ENCODE results near the gene FBLN2.

FBLN2 gene

DNA sequence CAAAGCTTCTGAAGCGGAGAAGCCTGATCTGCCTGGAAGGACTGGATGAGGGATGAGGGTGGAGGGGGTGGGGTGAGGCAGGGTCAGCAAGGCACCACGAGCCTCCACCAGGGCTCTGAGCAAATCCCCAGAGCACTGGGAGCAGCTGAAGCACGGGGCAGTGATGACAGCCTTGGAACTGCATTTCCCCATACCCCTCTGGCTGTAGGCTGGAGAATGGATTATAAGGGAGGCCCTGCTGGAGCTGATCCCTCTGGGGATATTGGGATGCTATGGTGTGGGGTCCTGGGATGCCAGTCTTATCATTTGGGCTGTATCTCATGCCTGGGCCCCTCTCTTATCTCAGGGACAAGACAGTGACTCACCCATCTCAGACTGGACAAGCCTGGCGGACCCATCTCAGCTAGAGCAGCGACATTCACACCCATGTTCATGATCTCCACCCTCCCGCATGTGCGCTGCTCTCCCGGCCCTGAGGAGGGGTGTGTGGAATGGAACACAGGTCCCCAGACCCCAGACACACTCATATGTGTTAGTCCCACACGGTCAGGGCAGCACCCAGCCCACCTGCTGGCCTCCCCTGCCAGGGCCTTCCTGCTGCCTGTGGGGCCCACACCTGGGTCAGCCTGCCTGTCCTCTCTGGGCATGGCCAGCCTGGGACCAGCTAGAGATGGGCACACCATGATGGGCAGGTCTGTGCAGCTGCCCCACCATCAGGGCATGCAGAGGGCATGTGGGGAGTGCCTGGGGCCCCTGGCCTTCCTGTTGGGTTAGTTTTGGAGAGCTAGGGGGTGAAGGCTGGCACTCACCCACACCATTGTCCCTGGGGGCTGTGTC lies 97.1 kb downstream of the FBLN2 start:
- H3K27me3 Mint-ChIP-seq (ENCODE audit: low read depth, poor library complexity) = peaks cover 27% of the 10 kb centered on the region
- no peaks in the 10 kb centered on the region for H3K36me3 Mint-ChIP-seq (ENCODE audit: low read depth)
- TF ChIP-seq CTCF (IDR thresholded peaks at IDR 0.05) = no peak
- H3K27ac Mint-ChIP-seq = no peak overlapping the region
- no peak overlapping the region for H3K4me3 Mint-ChIP-seq
- DNase-seq = no peak
- H3K4me1 Mint-ChIP-seq = peaks cover 37% of the 10 kb centered on the region
- no peaks in the 10 kb centered on the region for H3K9me3 Mint-ChIP-seq

GRCh38 chr3:13647298-13648059 lies 98.6 kb downstream of the FBLN2 start:
- DNase-seq = no peak
- no peaks in the 10 kb centered on the region for H3K9me3 Mint-ChIP-seq
- no peak overlapping the region for H3K27ac Mint-ChIP-seq
- no peak overlapping the region for H3K4me3 Mint-ChIP-seq
- H3K4me1 Mint-ChIP-seq = peaks cover 52% of the 10 kb centered on the region
- no peaks in the 10 kb centered on the region for H3K36me3 Mint-ChIP-seq (ENCODE audit: low read depth)
- TF ChIP-seq CTCF (IDR thresholded peaks at IDR 0.05) = no peak
- H3K27me3 Mint-ChIP-seq (ENCODE audit: low read depth, poor library complexity) = peaks cover 31% of the 10 kb centered on the region

- peaks cover 53% of the 10 kb centered on the region for H3K4me1 Mint-ChIP-seq
- H3K9me3 Mint-ChIP-seq = no peaks in the 10 kb centered on the region
- DNase-seq = peak; percentile 95
- peak; percentile 99 for TF ChIP-seq CTCF (IDR thresholded peaks at IDR 0.05)
- peak overlapping the region; percentile 24 for H3K4me3 Mint-ChIP-seq
- H3K36me3 Mint-ChIP-seq (ENCODE audit: low read depth) = no peaks in the 10 kb centered on the region
- H3K27ac Mint-ChIP-seq = peak overlapping the region; percentile 97
- peaks cover 35% of the 10 kb centered on the region for H3K27me3 Mint-ChIP-seq (ENCODE audit: low read depth, poor library complexity)
Observed at GRCh38 chr3:13648060-13649001, 99.4 kb downstream of the FBLN2 start.

GRCh38 chr3:13650210-13651056 lies 101.5 kb downstream of the FBLN2 start:
- peak; percentile 97 for DNase-seq
- Mint-ChIP-seq H3K27me3 (ENCODE audit: low read depth, poor library complexity) (peaks cover 48% of the 10 kb centered on the region), H3K36me3 (ENCODE audit: low read depth) (no peaks in the 10 kb centered on the region), H3K4me1 (peaks cover 60% of the 10 kb centered on the region), H3K4me3 (peak overlapping the region; percentile 41), H3K27ac (peak overlapping the region; percentile 57), H3K9me3 (no peaks in the 10 kb centered on the region)
- peak; percentile 100 for TF ChIP-seq CTCF (IDR thresholded peaks at IDR 0.05)

- no peaks in the 10 kb centered on the region for H3K36me3 Mint-ChIP-seq (ENCODE audit: low read depth)
- H3K4me3 Mint-ChIP-seq = no peak overlapping the region
- TF ChIP-seq CTCF (IDR thresholded peaks at IDR 0.05) = no peak
- H3K9me3 Mint-ChIP-seq = no peaks in the 10 kb centered on the region
- H3K27me3 Mint-ChIP-seq (ENCODE audit: low read depth, poor library complexity) = peaks cover 50% of the 10 kb centered on the region
- H3K27ac Mint-ChIP-seq = no peak overlapping the region
- no peak for DNase-seq
- peaks cover 60% of the 10 kb centered on the region for H3K4me1 Mint-ChIP-seq
Observed at GRCh38 chr3:13651057-13651400, 102.1 kb downstream of the FBLN2 start.

Data from nephron progenitor cell (in vitro differentiated cells).